Thyroid gland (tissue), 4 donors: Measurements from ENCODE around the gene FSTL4.

Experiments used
- POLR2A ChIP-seq, 2 donors: fragments of 450-650 bp; IDR thresholded peaks; one replicate each; pipeline ENCODE4 v1.6.1; 2017; ENCODE audit warnings: antibody characterized with exemption in 2 of 2, mild to moderate bottlenecking in 2 of 2, moderate library complexity in 1 of 2
- TF ChIP-seq, protein P1 (sequence below), 6 experiments: fragments of 200-600 bp in 3 of 6; fragments of 450-650 bp in 3 of 6; sonication (generic) in 3 of 6; IDR thresholded peaks; one replicate each; pipeline ENCODE4 v1.5.1; 2016 to 2019; ENCODE audit warnings: antibody characterized with exemption in 6 of 6, mild to moderate bottlenecking in 2 of 6, inconsistent platforms in 1 of 6, moderate library complexity in 1 of 6

- TF ChIP-seq, protein P1, sequence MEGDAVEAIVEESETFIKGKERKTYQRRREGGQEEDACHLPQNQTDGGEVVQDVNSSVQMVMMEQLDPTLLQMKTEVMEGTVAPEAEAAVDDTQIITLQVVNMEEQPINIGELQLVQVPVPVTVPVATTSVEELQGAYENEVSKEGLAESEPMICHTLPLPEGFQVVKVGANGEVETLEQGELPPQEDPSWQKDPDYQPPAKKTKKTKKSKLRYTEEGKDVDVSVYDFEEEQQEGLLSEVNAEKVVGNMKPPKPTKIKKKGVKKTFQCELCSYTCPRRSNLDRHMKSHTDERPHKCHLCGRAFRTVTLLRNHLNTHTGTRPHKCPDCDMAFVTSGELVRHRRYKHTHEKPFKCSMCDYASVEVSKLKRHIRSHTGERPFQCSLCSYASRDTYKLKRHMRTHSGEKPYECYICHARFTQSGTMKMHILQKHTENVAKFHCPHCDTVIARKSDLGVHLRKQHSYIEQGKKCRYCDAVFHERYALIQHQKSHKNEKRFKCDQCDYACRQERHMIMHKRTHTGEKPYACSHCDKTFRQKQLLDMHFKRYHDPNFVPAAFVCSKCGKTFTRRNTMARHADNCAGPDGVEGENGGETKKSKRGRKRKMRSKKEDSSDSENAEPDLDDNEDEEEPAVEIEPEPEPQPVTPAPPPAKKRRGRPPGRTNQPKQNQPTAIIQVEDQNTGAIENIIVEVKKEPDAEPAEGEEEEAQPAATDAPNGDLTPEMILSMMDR (IDR thresholded peaks at IDR 0.05): no peak
- no peak for TF ChIP-seq POLR2A (IDR thresholded peaks at IDR 0.05)
Measured at GRCh38 chr5:133446440-133446839, 165.9 kb downstream of the FSTL4 start.
